ENCODE data around the gene COLGALT1. TPM values are rescaled to one million over a fixed set of nuclear protein-coding genes. Genes with fewer than 3 reads are reported as not detected.

The COLGALT1 gene
- total RNA-seq, 1 donor from 2014 or later: 74.5 TPM

GRCh38 chr19:17618281-17618903, 62.9 kb downstream of the COLGALT1 start:
- Mint-ChIP-seq H3K36me3 (ENCODE audit: unreplicated experiment) (peaks cover 21% of the 10 kb centered on the region), H3K27ac (ENCODE audit: unreplicated experiment) (no peak overlapping the region), H3K9me3 (ENCODE audit: unreplicated experiment) (peaks cover 7% of the 10 kb centered on the region), H3K4me1 (ENCODE audit: low read depth, unreplicated experiment) (peaks cover 6% of the 10 kb centered on the region), H3K27me3 (ENCODE audit: unreplicated experiment) (peaks cover 17% of the 10 kb centered on the region), H3K4me3 (ENCODE audit: unreplicated experiment) (no peak overlapping the region)
- no peak for DNase-seq
- TF ChIP-seq, protein P1, sequence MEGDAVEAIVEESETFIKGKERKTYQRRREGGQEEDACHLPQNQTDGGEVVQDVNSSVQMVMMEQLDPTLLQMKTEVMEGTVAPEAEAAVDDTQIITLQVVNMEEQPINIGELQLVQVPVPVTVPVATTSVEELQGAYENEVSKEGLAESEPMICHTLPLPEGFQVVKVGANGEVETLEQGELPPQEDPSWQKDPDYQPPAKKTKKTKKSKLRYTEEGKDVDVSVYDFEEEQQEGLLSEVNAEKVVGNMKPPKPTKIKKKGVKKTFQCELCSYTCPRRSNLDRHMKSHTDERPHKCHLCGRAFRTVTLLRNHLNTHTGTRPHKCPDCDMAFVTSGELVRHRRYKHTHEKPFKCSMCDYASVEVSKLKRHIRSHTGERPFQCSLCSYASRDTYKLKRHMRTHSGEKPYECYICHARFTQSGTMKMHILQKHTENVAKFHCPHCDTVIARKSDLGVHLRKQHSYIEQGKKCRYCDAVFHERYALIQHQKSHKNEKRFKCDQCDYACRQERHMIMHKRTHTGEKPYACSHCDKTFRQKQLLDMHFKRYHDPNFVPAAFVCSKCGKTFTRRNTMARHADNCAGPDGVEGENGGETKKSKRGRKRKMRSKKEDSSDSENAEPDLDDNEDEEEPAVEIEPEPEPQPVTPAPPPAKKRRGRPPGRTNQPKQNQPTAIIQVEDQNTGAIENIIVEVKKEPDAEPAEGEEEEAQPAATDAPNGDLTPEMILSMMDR (IDR thresholded peaks at IDR 0.05; ENCODE audit: partially characterized antibody, unreplicated experiment): no peak

- Mint-ChIP-seq H3K4me1 (ENCODE audit: low read depth, unreplicated experiment) (peaks cover 6% of the 10 kb centered on the region), H3K4me3 (ENCODE audit: unreplicated experiment) (no peak overlapping the region), H3K27ac (ENCODE audit: unreplicated experiment) (no peak overlapping the region), H3K36me3 (ENCODE audit: unreplicated experiment) (peaks cover 23% of the 10 kb centered on the region), H3K27me3 (ENCODE audit: unreplicated experiment) (peaks cover 17% of the 10 kb centered on the region), H3K9me3 (ENCODE audit: unreplicated experiment) (peaks cover 10% of the 10 kb centered on the region)
- TF ChIP-seq, protein P1 (IDR thresholded peaks at IDR 0.05; ENCODE audit: partially characterized antibody, unreplicated experiment): no peak
- DNase-seq: no peak
Observed at GRCh38 chr19:17618936-17619335, 63.5 kb downstream of the COLGALT1 start.

- Mint-ChIP-seq H3K4me3 (ENCODE audit: unreplicated experiment) (no peak overlapping the region), H3K9me3 (ENCODE audit: unreplicated experiment) (peaks cover 11% of the 10 kb centered on the region), H3K36me3 (ENCODE audit: unreplicated experiment) (peaks cover 40% of the 10 kb centered on the region), H3K4me1 (ENCODE audit: low read depth, unreplicated experiment) (peaks cover 6% of the 10 kb centered on the region), H3K27ac (ENCODE audit: unreplicated experiment) (no peak overlapping the region), H3K27me3 (ENCODE audit: unreplicated experiment) (peaks cover 20% of the 10 kb centered on the region)
- TF ChIP-seq, protein P1 (IDR thresholded peaks at IDR 0.05; ENCODE audit: partially characterized antibody, unreplicated experiment): no peak
- DNase-seq: no peak
Observed at GRCh38 chr19:17620696-17621095, 65.2 kb downstream of the COLGALT1 start.

DNA sequence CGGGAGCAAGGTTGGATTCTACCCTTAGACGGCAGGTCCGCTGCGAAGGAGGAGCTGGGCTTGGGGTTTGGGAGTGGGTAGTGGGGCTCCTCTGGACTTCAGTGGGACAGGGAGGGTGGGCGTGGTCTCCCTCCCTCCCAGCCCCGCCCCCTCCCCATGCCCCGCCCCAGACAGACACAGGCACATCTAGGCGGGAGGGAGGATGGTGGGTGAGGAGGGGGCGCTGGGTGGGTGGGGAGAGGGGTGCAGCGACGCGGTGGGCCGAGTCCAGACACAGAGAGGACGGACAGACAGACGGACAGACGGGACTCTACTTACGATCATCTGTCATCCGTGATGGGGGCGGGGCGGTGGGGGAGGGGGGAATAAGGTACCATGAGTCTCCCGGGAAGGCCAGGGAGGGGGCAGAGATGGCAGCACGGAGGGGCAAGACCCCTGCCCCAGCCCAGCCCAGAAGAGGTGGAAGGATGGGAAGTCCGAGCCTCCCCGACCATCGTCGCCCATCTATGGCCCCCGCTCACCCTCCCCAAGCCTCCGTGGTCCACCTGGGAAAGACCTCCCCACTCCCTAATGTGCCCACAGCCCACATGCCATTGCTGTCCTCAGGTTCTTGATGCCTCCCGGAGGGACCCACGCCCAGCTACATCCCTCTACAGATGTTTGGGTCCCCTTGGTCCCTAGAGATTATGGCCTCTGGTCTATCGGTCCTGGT, 67.9 kb downstream of the COLGALT1 start:
- H3K4me1 Mint-ChIP-seq (ENCODE audit: low read depth, unreplicated experiment): peaks cover 6% of the 10 kb centered on the region
- TF ChIP-seq, protein P1 (IDR thresholded peaks at IDR 0.05; ENCODE audit: partially characterized antibody, unreplicated experiment): no peak
- peaks cover 14% of the 10 kb centered on the region for H3K9me3 Mint-ChIP-seq (ENCODE audit: unreplicated experiment)
- H3K4me3 Mint-ChIP-seq (ENCODE audit: unreplicated experiment): no peak overlapping the region
- H3K27ac Mint-ChIP-seq (ENCODE audit: unreplicated experiment): no peak overlapping the region
- H3K36me3 Mint-ChIP-seq (ENCODE audit: unreplicated experiment): peaks cover 48% of the 10 kb centered on the region
- DNase-seq: no peak
- peaks cover 11% of the 10 kb centered on the region for H3K27me3 Mint-ChIP-seq (ENCODE audit: unreplicated experiment)

Data from glutamatergic neuron (in vitro differentiated cells).